Kidney glomerular epithelial cell (primary cell): ENCODE measurements around the gene PCF11.
"Not testable (repeated sequence)": the region's sequence is repeated elsewhere in the genome, so short reads cannot be mapped to it uniquely, and the experiment has no call there.

Source experiments
- DNase-seq: peaks from one replicate; lab custom pipeline; 2025; lab: John Stamatoyannopoulos, UW

PCF11 gene

GRCh38 chr11:83156996-83157593, at the start of gene PCF11:
TSS of gene PCF11 (plus strand) at chr11:83157131. CDS start at chr11:83157440, 309 bp downstream.
- peak; percentile 55 for DNase-seq

DNA sequence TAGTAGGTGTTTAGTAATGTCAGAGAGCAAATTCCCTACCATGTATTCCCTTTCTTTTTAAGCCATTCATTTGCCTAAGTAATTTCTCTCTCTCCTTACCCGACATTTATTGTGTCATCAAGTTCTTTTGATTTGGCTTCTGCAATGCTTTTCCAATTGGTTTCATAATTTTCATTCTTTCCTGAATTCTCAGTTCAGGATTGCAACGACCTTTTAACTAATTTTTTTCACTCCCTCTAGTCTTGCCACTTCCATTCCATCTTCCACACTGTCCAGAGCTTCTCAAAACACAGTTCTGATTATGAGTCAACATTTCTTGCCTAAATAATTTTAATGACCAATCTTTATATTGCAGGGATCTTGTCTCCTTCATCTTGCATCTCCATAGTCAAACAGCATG, 44.0 kb upstream of the PCF11 start:
- no peak for DNase-seq

GRCh38 chr11:83115026-83115425, 41.9 kb upstream of the PCF11 start:
- no peak for DNase-seq

DNA sequence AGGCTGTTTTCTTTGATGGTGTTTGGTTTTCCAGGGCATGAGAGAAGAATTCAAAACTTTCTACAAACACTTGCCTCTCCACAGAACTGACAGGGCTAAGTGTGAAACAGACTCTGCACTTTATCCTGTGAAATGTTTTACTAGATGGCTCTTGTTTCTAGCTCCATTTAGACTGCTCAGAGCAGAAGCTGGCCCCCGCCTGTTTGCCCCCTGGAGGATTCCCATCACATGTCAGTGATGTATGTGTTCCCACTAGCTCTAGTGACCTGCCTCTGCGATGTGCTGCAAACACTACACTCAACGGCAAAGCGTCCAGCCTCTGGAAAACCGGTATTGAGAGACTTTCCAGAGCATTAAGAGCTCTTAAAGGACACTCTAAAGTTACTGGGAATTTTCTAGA, 41.4 kb upstream of the PCF11 start:
- DNase-seq, result no peak

GRCh38 chr11:83116015-83116641, 40.8 kb upstream of the PCF11 start:
- DNase-seq, result no peak

DNA sequence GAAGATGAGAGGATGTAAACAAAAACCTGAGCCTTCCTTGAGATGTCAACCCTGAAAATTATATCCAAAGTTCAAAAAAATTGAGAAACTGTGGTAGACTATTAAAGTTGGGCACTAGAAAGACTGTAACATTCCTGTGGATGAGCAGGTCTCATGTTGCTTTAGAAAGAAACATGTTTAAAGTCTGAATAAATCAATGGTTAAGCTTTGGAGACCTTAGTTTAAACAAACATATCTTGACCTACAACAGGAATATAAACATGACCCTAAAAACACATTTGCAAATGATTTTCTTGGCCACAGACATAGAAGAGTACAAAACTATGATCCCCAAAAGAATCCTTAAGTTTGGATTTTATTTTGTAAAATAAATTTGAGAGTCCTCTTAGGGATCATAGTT, 38.1 kb upstream of the PCF11 start:
- DNase-seq, result no peak

DNA sequence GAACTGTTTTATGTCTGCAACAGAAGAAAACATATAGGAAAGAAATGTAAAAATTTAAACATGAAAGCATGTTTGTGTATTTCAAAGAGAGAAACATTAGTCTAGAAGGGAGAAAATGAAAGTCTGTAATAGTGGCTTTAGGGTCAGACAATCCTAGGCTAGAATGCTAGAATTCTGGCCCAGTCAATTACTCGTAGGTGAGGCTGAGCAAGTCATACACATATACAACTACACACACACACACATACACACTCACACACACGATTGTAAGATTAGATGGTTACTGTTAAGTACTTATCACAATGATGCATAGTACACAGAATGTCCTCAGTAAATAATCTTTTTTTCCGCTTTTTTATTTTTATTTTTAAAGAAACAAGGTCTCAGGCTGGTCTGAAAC, 37.7 kb upstream of the PCF11 start:
- no peak for DNase-seq

DNA sequence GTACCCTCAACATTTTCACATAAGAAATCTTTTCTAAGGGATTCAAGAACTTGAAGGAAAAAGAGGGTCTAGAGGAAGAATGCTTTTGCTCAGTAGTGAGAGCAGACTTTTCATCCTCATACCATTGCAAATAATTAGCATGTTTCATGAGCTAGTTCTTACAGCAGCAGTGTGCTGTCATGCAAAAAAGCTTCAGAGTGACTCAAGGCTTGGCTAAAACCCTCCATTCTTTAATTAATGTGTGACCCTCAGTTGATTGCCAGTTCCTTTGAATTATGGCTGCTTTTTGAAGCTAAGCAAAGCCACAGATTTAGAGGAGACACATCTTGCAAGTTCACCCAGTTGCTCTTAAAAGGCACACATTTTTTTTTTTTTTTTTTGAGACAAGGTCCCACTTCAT, 36.6 kb upstream of the PCF11 start:
- peak; percentile 11 for DNase-seq

DNA sequence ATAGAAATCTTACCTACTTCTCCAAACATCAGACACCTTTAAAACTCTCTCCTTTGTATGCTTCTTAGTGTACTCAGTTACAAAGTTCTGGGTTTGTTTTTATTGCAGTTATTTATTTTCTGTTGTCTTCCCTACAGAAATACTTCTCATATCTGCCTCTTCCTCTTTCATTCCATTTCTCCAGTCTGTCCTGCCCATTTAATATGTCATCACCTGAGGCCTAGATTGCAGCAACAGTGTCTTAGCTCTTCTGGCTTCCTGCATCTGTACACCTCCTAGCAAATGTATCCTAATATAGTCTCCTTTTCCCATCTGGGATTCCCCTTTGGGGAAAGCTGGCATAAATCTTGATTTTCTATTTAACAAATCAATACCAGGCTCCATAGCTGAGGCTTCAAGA, 34.9 kb upstream of the PCF11 start:
- no peak for DNase-seq

DNA sequence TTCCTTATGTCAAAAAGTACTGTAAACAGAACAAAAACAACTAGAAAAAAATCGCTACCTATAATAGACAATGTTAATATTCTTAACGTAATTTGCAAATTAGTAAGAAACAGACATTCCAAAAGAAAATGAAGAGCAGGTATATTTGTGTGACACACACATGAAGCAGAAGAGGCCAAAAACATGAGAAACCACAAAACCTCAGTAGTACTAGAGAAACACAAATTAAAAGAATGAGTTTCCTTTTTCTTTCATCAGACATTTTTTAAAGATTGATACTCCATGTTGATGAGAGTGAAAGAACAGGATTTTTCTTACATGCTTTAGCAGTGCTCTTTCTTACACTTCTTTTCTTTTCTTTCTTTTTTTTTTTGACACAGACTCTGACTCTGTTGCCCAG, 34.2 kb upstream of the PCF11 start:
- no peak for DNase-seq

GRCh38 chr11:83124636-83125424, 32.1 kb upstream of the PCF11 start:
- peak; percentile 21 for DNase-seq

- no peak for DNase-seq
Observed at GRCh38 chr11:83125577-83125976, 31.4 kb upstream of the PCF11 start.

GRCh38 chr11:83127310-83127637, 29.7 kb upstream of the PCF11 start:
- no peak for DNase-seq

DNA sequence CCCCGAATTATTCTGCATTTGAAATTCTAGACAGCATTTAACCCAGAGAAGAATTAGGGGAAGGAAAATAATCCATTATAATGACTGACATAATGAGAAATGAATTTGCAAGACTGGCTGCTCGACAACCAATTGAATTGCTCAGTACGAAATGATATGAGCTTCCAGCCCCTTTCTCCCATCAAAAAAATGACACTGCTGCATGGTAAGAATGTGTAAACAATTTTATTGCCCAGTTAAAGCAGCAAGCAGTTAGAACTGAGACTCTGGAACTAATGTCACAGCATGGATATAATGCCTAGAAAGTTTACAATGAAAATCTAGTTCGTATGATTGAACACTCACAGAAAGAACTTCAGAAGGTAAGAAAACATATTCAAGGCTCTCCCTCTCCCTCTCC, 24.7 kb upstream of the PCF11 start:
- DNase-seq, result no peak

DNA sequence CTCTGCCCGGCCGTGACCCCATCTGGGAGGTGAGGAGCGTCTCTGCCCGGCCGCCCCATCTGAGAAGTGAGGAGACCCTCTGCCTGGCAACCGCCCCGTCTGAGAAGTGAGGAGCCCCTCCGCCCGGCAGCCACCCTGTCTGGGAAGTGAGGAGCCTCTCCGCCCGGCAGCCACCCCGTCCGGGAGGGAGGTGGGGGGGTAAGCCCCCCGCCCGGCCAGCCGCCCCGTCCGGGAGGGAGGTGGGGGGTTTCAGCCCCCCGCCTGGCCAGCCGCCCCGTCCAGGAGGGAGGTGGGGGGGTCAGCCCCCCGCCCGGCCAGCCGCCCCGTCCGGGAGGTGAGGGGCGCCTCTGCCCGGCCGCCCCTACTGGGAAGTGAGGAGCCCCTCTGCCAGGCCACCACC, 23.7 kb upstream of the PCF11 start:
- DNase-seq, result not testable (repeated sequence)

GRCh38 chr11:83139310-83139709, 17.6 kb upstream of the PCF11 start:
- DNase-seq, result no peak

GRCh38 chr11:83140691-83141455, 16.1 kb upstream of the PCF11 start:
- DNase-seq, result no peak

GRCh38 chr11:83147895-83148294, 9.0 kb upstream of the PCF11 start:
- DNase-seq, result no peak

GRCh38 chr11:83150450-83150849, 6.5 kb upstream of the PCF11 start:
- DNase-seq, result no peak

GRCh38 chr11:83151274-83151977, 5.5 kb upstream of the PCF11 start:
- no peak for DNase-seq

DNA sequence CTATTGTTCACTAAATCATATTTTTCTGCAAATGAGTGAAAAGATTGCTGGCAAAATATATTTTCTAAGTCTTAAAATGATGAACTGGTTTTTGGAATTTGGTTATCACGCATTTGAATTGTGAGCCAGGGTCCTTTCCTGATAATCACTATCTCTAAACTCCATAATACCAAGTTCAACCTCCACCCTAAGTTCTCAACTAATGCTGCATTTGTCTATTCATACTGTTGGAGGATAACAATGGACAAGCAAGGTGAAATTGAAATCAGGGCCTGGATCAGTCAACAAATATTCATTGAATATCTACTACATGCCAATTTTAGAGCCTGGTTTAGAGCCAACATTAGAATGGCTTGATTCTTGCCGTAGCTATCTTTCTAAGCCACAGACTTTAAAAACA, 4.7 kb upstream of the PCF11 start:
- DNase-seq, result no peak

DNA sequence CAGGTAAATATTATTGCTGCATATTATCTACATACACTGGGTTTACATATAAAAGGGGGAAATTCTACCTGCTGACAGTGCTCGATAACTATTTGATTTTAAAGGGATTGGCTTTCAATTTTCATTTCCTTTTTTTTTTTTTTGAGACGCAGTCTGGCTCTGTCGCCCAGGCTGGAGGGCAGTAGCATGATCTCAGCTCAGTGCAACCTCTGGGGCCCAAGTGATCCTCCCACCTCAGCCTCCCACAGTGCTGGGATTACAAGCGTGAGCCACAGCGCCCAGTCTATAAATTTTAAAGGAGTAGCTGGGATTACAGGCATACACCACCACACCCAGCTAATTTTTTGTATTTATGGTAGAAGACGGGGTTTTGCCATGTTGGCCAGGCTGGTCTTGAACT, 3.2 kb upstream of the PCF11 start:
- no peak for DNase-seq
